ENCODE results near the gene HSPB8.

Gene HSPB8

GRCh38 chr12:119156401-119157044 lies 22.2 kb upstream of the HSPB8 start:
- no peak overlapping the region for H3K4me3 ChIP-seq (ENCODE audit: low read depth, low read length)
- DNase-seq (ENCODE audit: low read depth) = no peak
- no peak for TF ChIP-seq CTCF (IDR thresholded peaks at IDR 0.05; ENCODE audit: insufficient read depth, low read depth, low read length, missing control alignments)

- DNase-seq (ENCODE audit: low read depth) = no peak
- TF ChIP-seq CTCF (IDR thresholded peaks at IDR 0.05; ENCODE audit: insufficient read depth, low read depth, low read length, missing control alignments) = no peak
- H3K4me3 ChIP-seq (ENCODE audit: low read depth, low read length) = no peak overlapping the region
These were observed 21.2 kb upstream of the HSPB8 start for GRCh38 chr12:119157528-119157927.

GRCh38 chr12:119157978-119158377 lies 20.8 kb upstream of the HSPB8 start:
- no peak for TF ChIP-seq CTCF (IDR thresholded peaks at IDR 0.05; ENCODE audit: insufficient read depth, low read depth, low read length, missing control alignments)
- H3K4me3 ChIP-seq (ENCODE audit: low read depth, low read length) = no peak overlapping the region
- no peak for DNase-seq (ENCODE audit: low read depth)

DNA sequence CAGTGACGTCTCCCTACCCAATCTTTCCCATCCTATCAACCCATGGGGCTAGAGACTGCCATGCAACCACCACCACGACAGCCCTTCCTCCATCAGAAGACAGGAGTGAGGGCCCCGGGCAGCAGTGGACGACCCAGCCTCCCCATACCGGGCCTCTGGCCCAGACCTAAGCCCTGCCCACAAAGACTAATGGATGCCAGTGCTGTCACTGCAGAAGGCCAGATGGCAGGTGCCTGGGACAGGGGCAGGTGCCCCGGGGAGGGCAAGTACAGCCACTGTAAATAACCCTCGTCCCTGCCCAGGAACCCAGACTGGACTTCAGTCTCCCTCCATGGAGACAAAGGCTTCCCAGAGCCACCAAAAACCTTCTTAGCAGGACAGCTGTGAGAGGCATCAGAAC lies 20.3 kb upstream of the HSPB8 start:
- no peak overlapping the region for H3K4me3 ChIP-seq (ENCODE audit: low read depth, low read length)
- no peak for DNase-seq (ENCODE audit: low read depth)
- TF ChIP-seq CTCF (IDR thresholded peaks at IDR 0.05; ENCODE audit: insufficient read depth, low read depth, low read length, missing control alignments) = no peak

DNA sequence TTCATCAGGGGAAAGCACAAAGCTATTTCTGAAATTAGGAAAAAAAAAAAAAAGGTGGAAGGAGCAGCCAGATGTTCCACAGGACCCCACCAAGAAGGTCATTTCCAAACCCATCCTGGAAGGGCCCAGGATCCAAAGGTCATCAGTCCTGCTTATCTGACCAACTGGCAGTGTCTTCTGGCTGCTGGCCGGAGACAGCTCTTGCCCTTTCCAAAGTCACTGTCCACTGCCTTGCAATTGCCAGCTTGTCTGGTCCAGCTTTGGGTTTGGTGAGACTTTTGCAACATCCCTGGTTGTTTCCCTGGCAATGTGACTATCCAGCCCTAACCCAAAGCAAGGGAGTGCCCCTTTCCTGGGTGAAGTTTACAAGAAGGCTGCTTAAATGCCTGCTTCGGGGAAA lies 18.9 kb upstream of the HSPB8 start:
- H3K4me3 ChIP-seq (ENCODE audit: low read depth, low read length) = no peak overlapping the region
- no peak for DNase-seq (ENCODE audit: low read depth)
- no peak for TF ChIP-seq CTCF (IDR thresholded peaks at IDR 0.05; ENCODE audit: insufficient read depth, low read depth, low read length, missing control alignments)

- no peak for DNase-seq (ENCODE audit: low read depth)
- H3K4me3 ChIP-seq (ENCODE audit: low read depth, low read length) = no peak overlapping the region
- no peak for TF ChIP-seq CTCF (IDR thresholded peaks at IDR 0.05; ENCODE audit: insufficient read depth, low read depth, low read length, missing control alignments)
These were observed 10.8 kb upstream of the HSPB8 start for GRCh38 chr12:119167902-119168301.

DNA sequence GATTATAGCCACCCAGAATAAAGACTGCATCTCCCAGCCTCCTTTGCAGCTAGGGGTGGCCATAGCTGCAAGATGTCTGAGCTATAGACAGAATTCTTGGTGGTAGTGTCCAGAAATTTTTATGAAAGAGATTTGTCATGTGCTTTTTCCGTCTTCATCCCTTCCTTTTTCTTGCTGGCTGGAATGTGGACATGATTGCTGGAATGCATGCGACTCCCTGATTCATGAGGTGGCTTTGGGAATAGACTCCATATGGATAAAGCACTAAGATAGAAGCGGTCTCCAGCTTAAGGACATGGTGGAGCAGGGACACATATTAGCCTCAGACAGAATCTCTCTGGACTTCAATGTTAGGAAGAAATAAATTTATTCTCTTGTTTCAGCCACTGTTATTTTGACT lies 10.0 kb upstream of the HSPB8 start:
- TF ChIP-seq CTCF (IDR thresholded peaks at IDR 0.05; ENCODE audit: insufficient read depth, low read depth, low read length, missing control alignments) = no peak
- no peak overlapping the region for H3K4me3 ChIP-seq (ENCODE audit: low read depth, low read length)
- no peak for DNase-seq (ENCODE audit: low read depth)

All from GM12865 (cell line).